ENCODE data around the gene C22orf23. TPM values are rescaled to one million over a fixed set of nuclear protein-coding genes. Genes with fewer than 3 reads are reported as not detected.

The C22orf23 gene
- total and polyA plus RNA-seq, 9 of the 15 experiments (the other 6 are each of a cell fraction or from before 2014, with no cell fraction given) = 0.25 to 1.0 (median 0.53) TPM

DNA sequence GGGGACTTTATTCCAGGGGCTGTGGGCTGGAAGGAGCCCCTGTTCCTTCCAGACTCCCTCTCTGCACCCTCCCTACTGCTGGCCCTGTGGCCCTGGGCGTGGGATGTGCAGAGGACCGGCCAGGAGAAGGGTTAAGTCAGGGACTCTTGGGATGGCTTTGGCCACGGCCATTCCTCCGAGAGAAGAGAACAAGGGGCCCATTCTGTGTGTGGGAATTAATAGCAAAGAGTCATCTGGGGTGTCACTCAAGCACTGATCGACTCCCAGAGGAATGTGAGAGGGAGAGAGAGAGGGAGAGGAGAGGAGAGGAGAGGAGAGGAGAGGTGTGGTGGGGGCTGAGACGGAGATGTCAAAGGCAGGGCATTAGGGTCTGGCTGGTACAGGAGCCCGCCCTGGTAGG lies 45.1 kb upstream of the C22orf23 start (continued):
- no peak for TF ChIP-seq ZNF609 (CRISPR knock-in tag; IDR thresholded peaks at IDR 0.05; ENCODE audit: borderline replicate concordance)

- intact Hi-C loops (cut with micrococcal nuclease) (no loop called here), in situ Hi-C loops (cut with MboI) (no loop called here)
- POLR2A ChIA-PET = no interaction called here
- Histone ChIP-seq H3K9me1 (ENCODE audit: control insufficient read depth, insufficient read depth, low read length) (no peaks in the 10 kb centered on the region), H3K4me3 (no peak overlapping the region), H2AFZ (ENCODE audit: low read depth, low read length) (no peak overlapping the region), H3K27me3 (ENCODE audit: control insufficient read depth in 2 of 2, insufficient read depth in 2 of 2, low read length in 2 of 2) (no peaks in the 10 kb centered on the region; a peak in 1 of 5 replicates), H3K36me3 (ENCODE audit: control insufficient read depth, insufficient read depth, low read length) (no peaks in the 10 kb centered on the region), H3K9me3 (replicated peaks; ENCODE audit: control insufficient read depth, insufficient read depth, low read depth, low read length) (no peaks in the 10 kb centered on the region), H3K79me2 (ENCODE audit: control insufficient read depth, insufficient read depth, low read length) (no peaks in the 10 kb centered on the region), H3K4me1 (replicated peaks in 1 of 2; ENCODE audit: control insufficient read depth in 2 of 2, insufficient read depth in 2 of 2, low read length in 2 of 2) (peaks cover 0 to 16% of the 10 kb centered on the region in 2 experiments; a peak in 3 of 5 replicates), H3K4me2 (ENCODE audit: insufficient read depth, low read length) (no peak overlapping the region), H4K20me1 (replicated peaks; ENCODE audit: control insufficient read depth, insufficient read depth, low read length) (no peaks in the 10 kb centered on the region), H3K9ac (ENCODE audit: insufficient read depth in 1 of 2, low read depth in 2 of 2, low read length in 2 of 2) (no peak overlapping the region; a peak in 1 of 4 replicates), H3K27ac (ENCODE audit: extremely low read depth, low read depth, low read length) (no peak overlapping the region)
- no TSS peak for BruUV-seq (replicated peaks)
- CTCF ChIA-PET (ENCODE audit: low intra/inter-chr PET ratio) = no interaction called here
- 60% methylated on average over 6 of the region's 8 CpGs for WGBS (ENCODE audit: insufficient coverage, low coverage, missing lambda C conversion rate)
- DNase-seq (ENCODE audit: extremely low read depth in 1 of 4, low spot score in 3 of 4) = no peak
- FAIRE-seq = no peak
- peak; percentile 51 for TF ChIP-seq ZFP36 (IDR thresholded peaks at IDR 0.05; ENCODE audit: low read depth, low read length, partially characterized antibody)
- no peak for TF ChIP-seq ZBTB40 (IDR thresholded peaks at IDR 0.05)
- no peak for TF ChIP-seq ZBTB40 (CRISPR knock-in tag; IDR thresholded peaks at IDR 0.05)
- no peak for ATAC-seq
These were observed 43.3 kb upstream of the C22orf23 start for GRCh38 chr22:37996515-37997246.

Measured in K562 (cell line).